HEK293T (cell line): ENCODE data around the gene MIPEP.

ENCODE experiments used
- BHLHE40 ChIP-seq: fragments of 450-650 bp; IDR thresholded peaks from 2 replicates; pipeline ENCODE4 v1.6.1; 2016; ENCODE audit warnings: mild to moderate bottlenecking, moderate library complexity, borderline replicate concordance
- CTBP1 ChIP-seq: fragments of 450-650 bp; IDR thresholded peaks from 2 replicates; pipeline ENCODE4 v1.6.1; 2016; ENCODE audit warnings: borderline replicate concordance
- FOXK2 ChIP-seq: fragments of 450-650 bp; IDR thresholded peaks from 2 replicates; pipeline ENCODE4 v1.6.1; 2016; ENCODE audit warnings: mild to moderate bottlenecking
- HDGF ChIP-seq: fragments of 450-650 bp; IDR thresholded peaks from 2 replicates; pipeline ENCODE4 v1.6.1; 2017; ENCODE audit warnings: antibody characterized with exemption, borderline replicate concordance
- L3MBTL2 ChIP-seq: fragments of 450-650 bp; conservative IDR thresholded peaks from 2 replicates; pipeline ENCODE4 v1.6.1; 2016; ENCODE audit warnings: mild to moderate bottlenecking
- LEF1 ChIP-seq: fragments of 450-650 bp; IDR thresholded peaks from 2 replicates; pipeline ENCODE4 v1.6.1; 2017; ENCODE audit warnings: mild to moderate bottlenecking, borderline replicate concordance

GRCh38 chr13:23842406-23842805 lies 46.8 kb downstream of the MIPEP start:
- TF ChIP-seq CTBP1 (no peak), LEF1 (no peak), HDGF (no peak), BHLHE40 (no peak), L3MBTL2 (no peak), FOXK2 (no peak)
